Colonic mucosa (tissue), 4 donors: ENCODE data around the gene ACBD5. TPM values are rescaled to one million over a fixed set of nuclear protein-coding genes. Genes with fewer than 3 reads are reported as not detected.
"Not testable (repeated sequence)": the region's sequence is repeated elsewhere in the genome, so short reads cannot be mapped to it uniquely, and the experiment has no call there.

Experiments used
- DNase-seq: peaks from one replicate; pipeline ENCODE4 v3.0.0-alpha.2; 2020
- H3K27ac ChIP-seq: fragments of 200-600 bp; one replicate; pipeline ENCODE4 v1.8.0; 2021
- H3K27me3 ChIP-seq: fragments of 200-600 bp; one replicate; pipeline ENCODE4 v1.8.0; 2021
- H3K36me3 ChIP-seq: fragments of 200-600 bp; one replicate; pipeline ENCODE4 v1.8.0; 2021
- H3K4me1 ChIP-seq: fragments of 200-600 bp; one replicate; pipeline ENCODE4 v1.8.0; 2021; ENCODE audit warnings: mild to moderate bottlenecking
- H3K4me3 ChIP-seq: fragments of 200-600 bp; one replicate; pipeline ENCODE4 v1.8.0; 2021
- H3K9ac ChIP-seq, 2 donors: one replicate each; pipeline ENCODE4 v1.7.0; 2013; ENCODE audit warnings: control low read depth in 2 of 2, low read depth in 2 of 2, low read length in 2 of 2
- H3K9me3 ChIP-seq: fragments of 200-600 bp; one replicate; pipeline ENCODE4 v1.8.0; 2021
- CTCF ChIP-seq: fragments of 200-600 bp; IDR thresholded peaks from one replicate; pipeline ENCODE4 v1.8.0; 2022; ENCODE audit warnings: antibody characterized with exemption, mild to moderate bottlenecking
- intact Hi-C: fragments of 100-400 bp; cut with DNase I; formaldehyde crosslinking; loops from one replicate; pipeline ENCODE4 v1.14.1; 2022
- total RNA-seq, 2 donors: library from RNA; stranded (reverse); fragmentation: NEBNext Ultra II Directional in 1 of 2; extraction: Animal tissue kit (Norgen Biotek cat#: 25700) in 1 of 2; gene quantifications; one replicate each; pipeline ENCODE4 v1.2.1, GENCODE V29; 2021
- donor health status: healthy.
- donor health status: DM: no; HTN: no; CAD: no.
- donor health status: DM: no; HTN: no; CAD: no.

The ACBD5 gene, protein sequence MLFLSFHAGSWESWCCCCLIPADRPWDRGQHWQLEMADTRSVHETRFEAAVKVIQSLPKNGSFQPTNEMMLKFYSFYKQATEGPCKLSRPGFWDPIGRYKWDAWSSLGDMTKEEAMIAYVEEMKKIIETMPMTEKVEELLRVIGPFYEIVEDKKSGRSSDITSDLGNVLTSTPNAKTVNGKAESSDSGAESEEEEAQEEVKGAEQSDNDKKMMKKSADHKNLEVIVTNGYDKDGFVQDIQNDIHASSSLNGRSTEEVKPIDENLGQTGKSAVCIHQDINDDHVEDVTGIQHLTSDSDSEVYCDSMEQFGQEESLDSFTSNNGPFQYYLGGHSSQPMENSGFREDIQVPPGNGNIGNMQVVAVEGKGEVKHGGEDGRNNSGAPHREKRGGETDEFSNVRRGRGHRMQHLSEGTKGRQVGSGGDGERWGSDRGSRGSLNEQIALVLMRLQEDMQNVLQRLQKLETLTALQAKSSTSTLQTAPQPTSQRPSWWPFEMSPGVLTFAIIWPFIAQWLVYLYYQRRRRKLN
- 10 to 100 TPM; 32.3 to 52.4 TPM for total RNA-seq

DNA sequence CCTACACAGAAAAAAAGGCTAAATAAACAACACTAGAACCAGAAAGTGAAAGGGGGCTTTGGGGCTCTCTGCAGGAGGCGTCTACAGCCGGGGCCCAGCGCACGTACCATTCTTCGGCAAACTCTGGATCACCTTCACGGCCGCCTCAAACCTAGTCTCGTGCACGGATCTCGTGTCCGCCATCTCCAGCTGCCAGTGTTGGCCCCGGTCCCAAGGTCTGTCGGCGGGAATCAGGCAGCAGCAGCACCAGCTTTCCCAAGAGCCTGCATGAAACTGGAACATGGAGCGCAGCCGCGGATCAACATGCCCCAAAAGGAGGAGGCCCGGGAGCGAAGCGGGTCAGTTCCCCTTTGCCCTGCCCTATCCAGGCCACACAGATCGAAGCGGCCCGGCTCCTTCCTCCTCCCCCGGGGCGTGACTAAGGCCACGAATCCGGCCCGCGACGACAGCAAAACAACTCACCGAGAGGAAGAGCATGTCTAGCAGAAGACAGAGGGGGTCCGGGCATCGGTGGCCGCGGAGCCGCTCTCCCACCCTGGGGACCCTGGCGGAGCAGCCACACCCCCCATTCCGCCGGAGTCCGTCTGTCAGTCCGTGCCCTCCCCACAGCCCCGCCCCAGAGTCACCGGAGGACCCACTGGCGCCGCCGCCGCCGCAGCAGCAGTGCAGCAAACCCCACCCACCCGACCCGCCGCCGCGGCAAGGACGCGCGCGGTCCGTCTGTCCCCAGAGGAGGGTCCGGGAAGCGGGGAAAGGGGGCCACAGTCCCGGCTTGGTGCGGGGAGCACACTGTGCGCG is at the start of gene ACBD5:
Gene ACBD5, minus strand, starts transcription at position 586 of the 798 bp plus-strand sequence. Its CDS starts 109 bp downstream, at position 477.
- peak within 1 kb of the TSS; percentile 54 for H3K4me3 ChIP-seq
- intact Hi-C loops, result no loop called here
- H3K27me3 ChIP-seq, result no peaks in the 10 kb centered on the region
- peaks cover 13% of the 10 kb centered on the region for H3K4me1 ChIP-seq
- peak within 1 kb of the TSS; percentile 92 to 94 for H3K9ac ChIP-seq
- peak within 1 kb of the TSS; percentile 99 for H3K27ac ChIP-seq
- DNase-seq, result peak; percentile 91
- H3K9me3 ChIP-seq, result no peaks in the 10 kb centered on the region
- no peak for TF ChIP-seq CTCF
- no peaks in the 10 kb centered on the region for H3K36me3 ChIP-seq

- intact Hi-C loops, result loop anchor here (10.0 kb wide), 1 partner anchor 60 kb away; no protein-coding TSS in a partner anchor
- no peaks in the 10 kb centered on the region for H3K4me1 ChIP-seq
- no peak overlapping the region for H3K27ac ChIP-seq
- H3K36me3 ChIP-seq, result no peaks in the 10 kb centered on the region
- H3K4me3 ChIP-seq, result no peak overlapping the region
- no peak overlapping the region for H3K9ac ChIP-seq
- DNase-seq, result no peak
- H3K27me3 ChIP-seq, result no peaks in the 10 kb centered on the region
- TF ChIP-seq CTCF, result peak; percentile 24
- H3K9me3 ChIP-seq, result no peaks in the 10 kb centered on the region
Measured at GRCh38 chr10:27285093-27285492, 44.5 kb upstream of the ACBD5 start.

DNA sequence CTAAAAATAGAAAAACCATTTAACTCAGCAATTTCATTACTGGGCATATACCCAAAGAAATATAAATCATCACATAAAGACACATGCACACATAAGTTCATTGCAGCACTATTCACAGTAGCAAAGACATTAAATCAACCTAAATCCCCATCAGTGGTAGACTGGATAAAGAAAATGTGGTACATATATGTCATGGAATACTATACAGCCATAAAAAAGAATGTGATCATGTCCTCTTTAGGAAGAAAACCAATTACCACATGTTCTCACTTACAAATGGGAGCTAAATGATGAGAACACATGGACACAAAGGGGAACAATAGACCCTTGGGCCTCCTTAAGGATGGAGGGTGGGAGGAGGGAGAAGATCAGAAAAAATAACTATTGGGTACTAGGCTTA is 36.0 kb upstream of the ACBD5 start:
- H3K36me3 ChIP-seq, result no peaks in the 10 kb centered on the region
- intact Hi-C loops, result no loop called here
- no peaks in the 10 kb centered on the region for H3K27me3 ChIP-seq
- H3K4me1 ChIP-seq, result no peaks in the 10 kb centered on the region
- no peak for TF ChIP-seq CTCF
- no peak for DNase-seq
- no peak overlapping the region for H3K27ac ChIP-seq
- no peaks in the 10 kb centered on the region for H3K9me3 ChIP-seq
- H3K9ac ChIP-seq, result no peak overlapping the region
- no peak overlapping the region for H3K4me3 ChIP-seq

- not testable (repeated sequence) for DNase-seq
Measured at GRCh38 chr10:27266025-27266424, 25.4 kb upstream of the ACBD5 start.

GRCh38 chr10:27262788-27263187 is 22.2 kb upstream of the ACBD5 start:
- H3K27ac ChIP-seq, H3K4me3 ChIP-seq, H3K36me3 ChIP-seq, H3K4me1 ChIP-seq, DNase-seq, H3K9me3 ChIP-seq, H3K9ac ChIP-seq, intact Hi-C loops: not testable (repeated sequence)
- peaks cover 24% of the 10 kb centered on the region for H3K27me3 ChIP-seq

More at GRCh38 chr10:27266025-27266424, 25.4 kb upstream of the ACBD5 start:
- H3K9me3 ChIP-seq, H3K4me1 ChIP-seq, H3K4me3 ChIP-seq, H3K27ac ChIP-seq, H3K36me3 ChIP-seq, H3K9ac ChIP-seq, H3K27me3 ChIP-seq, intact Hi-C loops: not testable (repeated sequence)
